WTC11 (cell line): ENCODE measurements around the gene PDE6H.

ENCODE experiments used
- CBFB ChIP-seq: sonication (generic); formaldehyde crosslinking; IDR thresholded peaks from 2 replicates; pipeline ENCODE4 v1.8.1; 2022; ENCODE audit warnings: mild to moderate bottlenecking, low read depth, missing genetic modification reagents
- NFYB ChIP-seq: sonication (generic); formaldehyde crosslinking; conservative IDR thresholded peaks from 2 replicates; pipeline ENCODE4 v1.8.0; 2022; ENCODE audit warnings: low read depth, missing genetic modification reagents
- NR3C1 ChIP-seq: sonication (generic); formaldehyde crosslinking; conservative IDR thresholded peaks from 2 replicates; pipeline ENCODE4 v1.8.1; 2023; ENCODE audit warnings: low read depth, mild to moderate bottlenecking, missing genetic modification reagents
- TP53 ChIP-seq: sonication (generic); formaldehyde crosslinking; IDR thresholded peaks from 2 replicates; pipeline ENCODE4 v1.8.1; 2023; ENCODE audit warnings: mild to moderate bottlenecking, missing genetic modification reagents
- ZNF232 ChIP-seq: sonication (generic); formaldehyde crosslinking; IDR thresholded peaks from 2 replicates; pipeline ENCODE4 v1.8.0; 2022; ENCODE audit warnings: mild to moderate bottlenecking, missing genetic modification reagents
- ZNF512 ChIP-seq: sonication (generic); formaldehyde crosslinking; IDR thresholded peaks from 2 replicates; pipeline ENCODE4 v1.8.1; 2022; ENCODE audit warnings: missing genetic modification reagents, borderline replicate concordance
- ZNF671 ChIP-seq: fragments of 250-450 bp; sonication (Bioruptor Pico); IDR thresholded peaks from 2 replicates; pipeline ENCODE4 v1.8.0; 2021; ENCODE audit warnings: mild to moderate bottlenecking
- TF ChIP-seq, protein P1 (sequence below): fragments of 200-600 bp; IDR thresholded peaks from 2 replicates; pipeline ENCODE4 v1.8.0; 2022; ENCODE audit warnings: antibody characterized with exemption
- TF ChIP-seq, protein P2 (sequence below): sonication (generic); formaldehyde crosslinking; IDR thresholded peaks from 2 replicates; pipeline ENCODE4 v1.8.0; 2022; ENCODE audit warnings: mild to moderate bottlenecking, missing genetic modification reagents
- TF ChIP-seq, protein P3 (sequence below): sonication (generic); formaldehyde crosslinking; IDR thresholded peaks from 2 replicates; pipeline ENCODE4 v1.8.1; 2023; ENCODE audit warnings: mild to moderate bottlenecking, missing genetic modification reagents, moderate library complexity

DNA sequence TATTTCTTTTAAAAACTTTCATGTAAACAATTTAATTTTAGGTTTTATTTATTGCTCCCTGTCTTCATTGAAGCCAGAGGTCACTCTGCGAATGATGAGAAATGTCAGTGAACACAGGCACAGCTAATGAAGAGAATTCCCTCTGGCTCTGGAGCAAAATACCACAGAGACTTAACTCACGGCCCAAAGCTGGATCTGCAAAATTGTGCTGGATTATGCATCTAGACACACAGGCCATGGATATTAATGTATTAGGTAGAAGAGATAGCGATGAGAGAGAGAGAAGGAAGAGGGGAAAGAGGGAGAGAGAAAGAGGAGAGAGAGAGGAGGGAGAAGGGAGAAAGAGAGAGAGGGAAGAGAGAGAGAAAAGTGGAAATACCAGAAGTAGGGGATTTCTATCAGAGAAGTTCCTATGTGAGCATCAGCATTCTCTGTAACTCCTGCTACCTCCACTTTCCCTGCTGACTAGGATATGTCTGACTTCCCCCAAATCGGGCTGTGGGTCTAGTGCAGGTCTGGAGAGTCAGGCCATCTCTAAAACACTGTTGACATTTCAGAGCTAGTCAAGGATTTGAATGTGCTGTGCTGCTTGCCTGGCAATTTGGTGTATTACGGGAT lies 15.2 kb upstream of the PDE6H start:
- TF ChIP-seq ZNF512 (CRISPR knock-in tag): no peak
- TF ChIP-seq, protein P1, sequence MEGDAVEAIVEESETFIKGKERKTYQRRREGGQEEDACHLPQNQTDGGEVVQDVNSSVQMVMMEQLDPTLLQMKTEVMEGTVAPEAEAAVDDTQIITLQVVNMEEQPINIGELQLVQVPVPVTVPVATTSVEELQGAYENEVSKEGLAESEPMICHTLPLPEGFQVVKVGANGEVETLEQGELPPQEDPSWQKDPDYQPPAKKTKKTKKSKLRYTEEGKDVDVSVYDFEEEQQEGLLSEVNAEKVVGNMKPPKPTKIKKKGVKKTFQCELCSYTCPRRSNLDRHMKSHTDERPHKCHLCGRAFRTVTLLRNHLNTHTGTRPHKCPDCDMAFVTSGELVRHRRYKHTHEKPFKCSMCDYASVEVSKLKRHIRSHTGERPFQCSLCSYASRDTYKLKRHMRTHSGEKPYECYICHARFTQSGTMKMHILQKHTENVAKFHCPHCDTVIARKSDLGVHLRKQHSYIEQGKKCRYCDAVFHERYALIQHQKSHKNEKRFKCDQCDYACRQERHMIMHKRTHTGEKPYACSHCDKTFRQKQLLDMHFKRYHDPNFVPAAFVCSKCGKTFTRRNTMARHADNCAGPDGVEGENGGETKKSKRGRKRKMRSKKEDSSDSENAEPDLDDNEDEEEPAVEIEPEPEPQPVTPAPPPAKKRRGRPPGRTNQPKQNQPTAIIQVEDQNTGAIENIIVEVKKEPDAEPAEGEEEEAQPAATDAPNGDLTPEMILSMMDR: no peak
- TF ChIP-seq, protein P2, sequence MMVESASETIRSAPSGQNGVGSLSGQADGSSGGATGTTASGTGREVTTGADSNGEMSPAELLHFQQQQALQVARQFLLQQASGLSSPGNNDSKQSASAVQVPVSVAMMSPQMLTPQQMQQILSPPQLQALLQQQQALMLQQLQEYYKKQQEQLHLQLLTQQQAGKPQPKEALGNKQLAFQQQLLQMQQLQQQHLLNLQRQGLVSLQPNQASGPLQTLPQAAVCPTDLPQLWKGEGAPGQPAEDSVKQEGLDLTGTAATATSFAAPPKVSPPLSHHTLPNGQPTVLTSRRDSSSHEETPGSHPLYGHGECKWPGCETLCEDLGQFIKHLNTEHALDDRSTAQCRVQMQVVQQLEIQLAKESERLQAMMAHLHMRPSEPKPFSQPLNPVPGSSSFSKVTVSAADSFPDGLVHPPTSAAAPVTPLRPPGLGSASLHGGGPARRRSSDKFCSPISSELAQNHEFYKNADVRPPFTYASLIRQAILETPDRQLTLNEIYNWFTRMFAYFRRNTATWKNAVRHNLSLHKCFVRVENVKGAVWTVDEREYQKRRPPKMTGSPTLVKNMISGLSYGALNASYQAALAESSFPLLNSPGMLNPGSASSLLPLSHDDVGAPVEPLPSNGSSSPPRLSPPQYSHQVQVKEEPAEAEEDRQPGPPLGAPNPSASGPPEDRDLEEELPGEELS (CRISPR knock-in tag): no peak
- TF ChIP-seq ZNF232 (CRISPR knock-in tag): no peak
- no peak for TF ChIP-seq CBFB (CRISPR knock-in tag)
- TF ChIP-seq, protein P3, sequence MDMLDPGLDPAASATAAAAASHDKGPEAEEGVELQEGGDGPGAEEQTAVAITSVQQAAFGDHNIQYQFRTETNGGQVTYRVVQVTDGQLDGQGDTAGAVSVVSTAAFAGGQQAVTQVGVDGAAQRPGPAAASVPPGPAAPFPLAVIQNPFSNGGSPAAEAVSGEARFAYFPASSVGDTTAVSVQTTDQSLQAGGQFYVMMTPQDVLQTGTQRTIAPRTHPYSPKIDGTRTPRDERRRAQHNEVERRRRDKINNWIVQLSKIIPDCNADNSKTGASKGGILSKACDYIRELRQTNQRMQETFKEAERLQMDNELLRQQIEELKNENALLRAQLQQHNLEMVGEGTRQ (CRISPR knock-in tag): no peak
- no peak for TF ChIP-seq NR3C1 (CRISPR knock-in tag)
- no peak for TF ChIP-seq ZNF671
- TF ChIP-seq NFYB (CRISPR knock-in tag): no peak
- TF ChIP-seq TP53: no peak
